Skin epidermis (tissue), 12 donors: ENCODE measurements around the gene CD96.

Source experiments
- H3K27ac ChIP-seq, 21 experiments: fragments of 200-600 bp; sonication (generic) in 11 of 21; one replicate each; pipeline ENCODE4 v1.5.0; 2020; ENCODE audit warnings: mild to moderate bottlenecking in 3 of 21, inconsistent platforms in 2 of 21, moderate library complexity in 2 of 21
- H3K4me3 ChIP-seq, 7 experiments: fragments of 200-600 bp; sonication (generic) in 2 of 7; one replicate each; pipeline ENCODE4 v1.5.0; 2020; ENCODE audit warnings: inconsistent platforms in 2 of 7, mild to moderate bottlenecking in 2 of 7, moderate library complexity in 1 of 7

CD96 gene

DNA sequence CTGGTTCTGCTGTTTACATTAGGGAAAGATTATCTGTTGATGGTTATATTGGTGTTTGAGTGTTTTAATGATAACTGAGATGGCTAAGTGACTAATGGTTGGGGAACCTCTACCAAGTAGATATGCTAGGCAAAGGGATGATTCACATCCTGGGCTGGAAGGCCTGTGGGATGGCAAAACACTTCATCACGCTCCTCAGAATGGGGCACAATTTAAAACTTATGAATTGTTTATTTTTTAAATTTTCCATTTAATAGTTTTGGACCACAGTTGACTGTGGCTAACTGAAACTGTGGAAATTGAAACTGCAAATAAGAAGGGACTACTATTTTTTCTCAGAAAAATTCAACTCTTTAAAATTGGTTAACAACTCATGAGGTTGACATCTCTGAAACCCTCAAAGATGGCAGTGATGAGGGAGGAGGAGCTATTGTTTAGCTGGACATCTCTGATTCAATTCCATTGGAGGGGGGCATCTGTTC is 153.7 kb downstream of the CD96 start:
- Histone ChIP-seq H3K27ac (peak overlapping the region in 2 of 21 experiments; percentile 5 to 11), H3K4me3 (no peak overlapping the region)

DNA sequence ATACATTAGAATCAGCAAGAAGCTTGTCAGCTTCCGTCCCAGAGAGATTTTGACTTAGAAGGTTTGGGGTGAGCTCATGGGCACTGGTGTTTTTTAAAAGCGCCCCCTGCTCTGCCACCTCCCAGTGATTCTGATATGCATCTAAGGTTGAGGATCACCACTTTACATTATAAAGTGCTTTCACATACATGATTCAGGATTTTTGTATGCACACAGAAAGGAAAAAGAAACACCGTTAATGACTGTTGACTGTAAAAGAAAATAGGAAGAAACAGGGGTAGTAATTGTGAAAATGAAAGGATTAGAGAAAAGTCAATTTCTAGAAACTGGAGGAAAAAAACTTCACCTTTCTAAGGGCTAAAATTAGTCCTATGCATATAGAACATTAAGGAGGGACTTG is 158.1 kb downstream of the CD96 start:
- Histone ChIP-seq H3K27ac (no peak overlapping the region), H3K4me3 (no peak overlapping the region)

- Histone ChIP-seq H3K4me3 (no peak overlapping the region), H3K27ac (no peak overlapping the region)
Measured at GRCh38 chr3:111701292-111701906, 159.4 kb downstream of the CD96 start.
